Progenitor cell of endocrine pancreas (in vitro differentiated cells): ENCODE data around the gene LUC7L3. TPM values are rescaled to one million over a fixed set of nuclear protein-coding genes. Genes with fewer than 3 reads are reported as not detected.

Source experiments
- DNase-seq: peaks from one replicate; pipeline ENCODE4 v3.0.0; 2021; ENCODE audit warnings: low spot score; ENCODE audit not compliant: unreplicated experiment
- H3K27ac Mint-ChIP-seq: 2 replicates; pipeline ENCODE4 v1.8.0; 2021; ENCODE audit warnings: mild to moderate bottlenecking, moderate library complexity, mixed read lengths
- H3K27me3 Mint-ChIP-seq: 2 replicates; pipeline ENCODE4 v1.8.0; 2021; ENCODE audit warnings: mixed read lengths
- H3K36me3 Mint-ChIP-seq: 2 replicates; pipeline ENCODE4 v1.8.0; 2022; ENCODE audit warnings: mixed read lengths; ENCODE audit not compliant: insufficient read depth
- H3K4me1 Mint-ChIP-seq: 2 replicates; pipeline ENCODE4 v1.8.0; 2021; ENCODE audit warnings: low read depth, mixed read lengths
- H3K4me3 Mint-ChIP-seq: 2 replicates; pipeline ENCODE4 v1.8.0; 2021; ENCODE audit warnings: low read depth, mild to moderate bottlenecking, moderate library complexity, mixed read lengths
- H3K9me3 Mint-ChIP-seq: 2 replicates; pipeline ENCODE4 v1.8.0; 2021; ENCODE audit warnings: low read depth, mixed read lengths
- total RNA-seq: library from RNA; stranded (reverse); gene quantifications from 2 replicates; pipeline ENCODE4 v1.2.1, GENCODE V29; 2021
- TF ChIP-seq, protein P1 (sequence below): fragments of 200-600 bp; sonication (generic); IDR thresholded peaks from one replicate; pipeline ENCODE4 v1.5.0; 2021; ENCODE audit warnings: antibody characterized with exemption, mild to moderate bottlenecking; ENCODE audit not compliant: unreplicated experiment

The LUC7L3 gene
- total RNA-seq, 1 donor from 2014 or later, result 168 TPM

DNA sequence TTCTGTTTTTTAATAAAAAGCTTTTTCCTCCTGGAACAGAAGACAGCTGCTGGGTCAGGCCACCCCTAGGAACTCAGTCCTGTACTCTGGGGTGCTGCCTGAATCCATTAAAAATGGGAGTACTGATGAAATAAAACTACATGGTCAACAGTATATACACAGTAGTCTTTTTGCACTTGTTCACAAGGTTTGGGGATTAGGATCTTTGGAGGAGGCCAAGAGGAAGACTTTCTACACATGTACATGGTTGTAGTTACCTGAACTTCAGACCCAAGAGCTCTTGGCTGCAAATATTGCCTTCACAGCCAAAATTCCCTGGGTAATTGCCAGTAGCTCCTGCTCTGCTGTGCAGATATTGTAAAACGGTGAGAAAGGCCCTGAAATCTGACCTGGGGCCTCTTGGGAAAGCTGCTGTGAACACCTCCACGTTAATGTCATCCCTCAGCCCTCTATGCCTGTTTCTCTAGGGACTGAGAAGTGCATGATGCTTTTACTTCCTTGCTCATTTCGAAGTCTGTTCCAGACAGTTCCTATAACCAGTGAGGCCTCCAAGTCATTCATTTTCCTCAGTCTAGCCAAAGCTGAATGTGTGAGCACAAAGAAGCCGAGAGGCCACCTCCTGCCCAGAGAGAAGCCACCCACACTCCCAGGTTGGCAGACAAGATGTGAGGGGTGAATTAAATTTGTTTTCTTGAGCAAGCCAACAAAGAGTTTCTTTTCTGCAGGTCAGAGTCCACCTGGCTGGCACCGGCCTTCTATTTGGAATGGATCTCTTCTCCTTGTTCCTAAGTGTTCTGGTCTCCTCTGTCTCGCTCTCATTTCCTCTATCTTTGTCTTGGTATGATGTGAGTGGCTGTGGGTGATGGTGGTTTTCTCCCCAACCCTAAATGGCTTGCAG is 27.6 kb upstream of the LUC7L3 start:
- DNase-seq, result no peak
- Mint-ChIP-seq H3K9me3 (no peaks in the 10 kb centered on the region), H3K27ac (peak overlapping the region; percentile 94), H3K4me3 (peak overlapping the region; percentile 12), H3K27me3 (no peaks in the 10 kb centered on the region), H3K4me1 (peaks cover 62% of the 10 kb centered on the region), H3K36me3 (peaks cover 11% of the 10 kb centered on the region)
- TF ChIP-seq, protein P1, sequence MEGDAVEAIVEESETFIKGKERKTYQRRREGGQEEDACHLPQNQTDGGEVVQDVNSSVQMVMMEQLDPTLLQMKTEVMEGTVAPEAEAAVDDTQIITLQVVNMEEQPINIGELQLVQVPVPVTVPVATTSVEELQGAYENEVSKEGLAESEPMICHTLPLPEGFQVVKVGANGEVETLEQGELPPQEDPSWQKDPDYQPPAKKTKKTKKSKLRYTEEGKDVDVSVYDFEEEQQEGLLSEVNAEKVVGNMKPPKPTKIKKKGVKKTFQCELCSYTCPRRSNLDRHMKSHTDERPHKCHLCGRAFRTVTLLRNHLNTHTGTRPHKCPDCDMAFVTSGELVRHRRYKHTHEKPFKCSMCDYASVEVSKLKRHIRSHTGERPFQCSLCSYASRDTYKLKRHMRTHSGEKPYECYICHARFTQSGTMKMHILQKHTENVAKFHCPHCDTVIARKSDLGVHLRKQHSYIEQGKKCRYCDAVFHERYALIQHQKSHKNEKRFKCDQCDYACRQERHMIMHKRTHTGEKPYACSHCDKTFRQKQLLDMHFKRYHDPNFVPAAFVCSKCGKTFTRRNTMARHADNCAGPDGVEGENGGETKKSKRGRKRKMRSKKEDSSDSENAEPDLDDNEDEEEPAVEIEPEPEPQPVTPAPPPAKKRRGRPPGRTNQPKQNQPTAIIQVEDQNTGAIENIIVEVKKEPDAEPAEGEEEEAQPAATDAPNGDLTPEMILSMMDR, result no peak

DNA sequence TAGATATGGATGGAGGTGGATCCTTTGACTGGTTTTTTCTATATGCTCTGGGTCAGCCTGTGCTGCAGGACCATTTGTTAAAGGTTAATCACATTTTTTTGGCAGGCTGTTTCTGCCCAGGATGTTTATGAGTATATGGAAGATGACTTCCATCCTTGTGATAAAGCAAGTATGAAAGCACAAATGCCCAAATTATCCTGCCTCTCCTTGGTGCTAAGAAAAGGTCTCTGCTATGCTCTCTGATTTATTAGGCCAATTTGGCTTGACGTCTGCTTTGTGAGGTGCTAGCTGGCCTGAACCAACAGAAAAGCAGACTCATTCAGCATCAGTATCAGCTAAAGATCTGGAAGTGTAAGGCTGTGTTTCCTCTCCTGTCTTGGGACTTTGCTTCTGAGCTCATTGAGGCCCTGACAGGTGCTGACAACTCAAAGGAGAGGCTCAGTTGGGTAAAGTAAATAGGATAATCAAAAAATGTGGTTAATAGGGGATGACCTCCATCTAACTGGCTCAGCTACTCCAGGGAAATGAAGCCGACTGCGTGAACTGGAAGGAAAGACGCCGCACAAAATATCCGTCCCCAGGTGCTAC is 26.9 kb upstream of the LUC7L3 start:
- H3K4me3 Mint-ChIP-seq, result peak overlapping the region; percentile 40
- peaks cover 58% of the 10 kb centered on the region for H3K4me1 Mint-ChIP-seq
- H3K36me3 Mint-ChIP-seq, result peaks cover 16% of the 10 kb centered on the region
- TF ChIP-seq, protein P1, result no peak
- DNase-seq, result no peak
- H3K27me3 Mint-ChIP-seq, result no peaks in the 10 kb centered on the region
- H3K27ac Mint-ChIP-seq, result peak overlapping the region; percentile 94
- no peaks in the 10 kb centered on the region for H3K9me3 Mint-ChIP-seq

DNA sequence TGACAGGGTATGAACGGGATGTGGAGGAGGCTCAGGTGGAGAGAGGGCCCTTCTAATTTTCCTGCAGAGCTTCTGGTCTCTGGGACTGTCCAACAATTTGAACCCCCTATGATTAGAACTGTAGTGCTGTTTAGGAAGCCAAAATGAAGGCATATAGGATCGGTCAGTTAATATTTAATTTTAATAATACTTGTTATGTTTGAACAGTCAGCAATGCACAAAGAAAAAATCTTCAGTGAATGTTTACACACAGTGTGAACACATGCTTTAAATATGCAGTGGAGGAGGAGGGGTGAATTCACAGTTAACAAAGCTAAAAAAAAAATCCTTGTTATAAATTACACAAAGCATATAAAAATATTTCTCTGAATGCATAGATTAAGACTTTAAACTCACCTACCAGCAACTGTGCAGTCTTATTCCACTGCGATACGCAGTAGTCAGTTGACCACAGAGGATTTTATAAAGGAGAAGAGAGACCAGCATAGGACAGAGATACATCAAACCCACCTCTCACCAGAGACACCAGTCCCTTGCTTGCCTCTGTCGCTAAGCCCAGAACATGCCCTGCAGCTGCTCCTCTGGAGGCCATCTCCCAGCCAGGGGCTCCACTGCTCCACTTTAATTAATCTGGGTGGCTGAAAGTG is 26.2 kb upstream of the LUC7L3 start:
- Mint-ChIP-seq H3K27me3 (no peaks in the 10 kb centered on the region), H3K27ac (peak overlapping the region; percentile 94), H3K36me3 (peaks cover 16% of the 10 kb centered on the region), H3K9me3 (no peaks in the 10 kb centered on the region), H3K4me1 (peaks cover 56% of the 10 kb centered on the region), H3K4me3 (peak overlapping the region; percentile 40)
- DNase-seq, result no peak
- TF ChIP-seq, protein P1, result no peak

DNA sequence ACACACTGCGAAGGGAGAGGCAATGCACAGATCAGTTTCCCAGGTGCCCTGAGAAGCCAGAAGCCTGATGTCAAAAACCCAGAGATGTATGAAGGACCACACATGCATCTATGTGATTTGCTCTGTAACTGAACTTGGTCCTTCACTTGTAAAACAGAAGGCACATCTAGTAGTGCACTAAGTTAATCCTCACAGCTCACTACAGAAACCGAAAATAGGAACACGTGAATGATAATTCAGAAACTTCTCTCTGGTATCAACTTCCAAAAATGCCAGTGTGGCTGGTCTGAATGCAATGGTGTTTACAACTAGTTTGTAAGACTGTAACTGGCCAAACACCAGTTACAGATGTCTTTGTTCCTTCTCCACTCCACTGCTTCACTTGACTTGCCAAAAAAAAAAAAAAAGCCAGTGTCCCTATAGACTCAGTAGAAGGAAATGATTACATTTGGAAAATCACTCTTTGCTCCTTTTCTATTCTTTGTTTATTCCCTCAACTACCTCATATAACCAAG is 23.0 kb upstream of the LUC7L3 start:
- Mint-ChIP-seq H3K4me1 (peaks cover 41% of the 10 kb centered on the region), H3K4me3 (no peak overlapping the region), H3K27me3 (no peaks in the 10 kb centered on the region), H3K27ac (no peak overlapping the region), H3K36me3 (peaks cover 24% of the 10 kb centered on the region), H3K9me3 (no peaks in the 10 kb centered on the region)
- TF ChIP-seq, protein P1, result no peak
- no peak for DNase-seq

DNA sequence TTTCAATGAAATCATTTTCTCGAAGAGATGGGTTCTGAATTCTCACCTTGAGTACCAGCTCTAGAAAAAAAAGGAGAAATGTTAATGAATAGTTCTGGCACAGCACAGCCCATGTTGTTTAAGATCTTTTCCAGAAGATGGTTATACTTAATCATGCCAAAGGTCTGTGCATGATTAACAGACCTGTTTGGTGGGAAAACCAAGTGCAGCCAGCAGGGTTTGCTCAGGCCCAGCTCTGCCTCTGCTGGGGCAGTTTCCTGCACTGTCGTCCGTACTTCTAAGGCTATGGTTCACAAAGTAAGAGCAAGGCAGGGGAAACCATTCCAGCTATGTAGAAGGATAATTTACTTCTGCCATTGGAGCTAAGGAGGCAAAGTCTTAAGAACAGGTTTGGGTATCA is 22.3 kb upstream of the LUC7L3 start:
- DNase-seq, result no peak
- no peaks in the 10 kb centered on the region for H3K9me3 Mint-ChIP-seq
- TF ChIP-seq, protein P1, result no peak
- peak overlapping the region; percentile 79 for H3K27ac Mint-ChIP-seq
- no peak overlapping the region for H3K4me3 Mint-ChIP-seq
- no peaks in the 10 kb centered on the region for H3K27me3 Mint-ChIP-seq
- H3K36me3 Mint-ChIP-seq, result peaks cover 25% of the 10 kb centered on the region
- peaks cover 37% of the 10 kb centered on the region for H3K4me1 Mint-ChIP-seq
